T-helper 1 cell (primary cell): ENCODE data around the gene PARS2.

Experiments used
- DNase-seq, 5 donors: peaks; one replicate each; pipeline ENCODE4 v3.0.0-alpha.2; 2012 to 2020

Gene PARS2

DNA sequence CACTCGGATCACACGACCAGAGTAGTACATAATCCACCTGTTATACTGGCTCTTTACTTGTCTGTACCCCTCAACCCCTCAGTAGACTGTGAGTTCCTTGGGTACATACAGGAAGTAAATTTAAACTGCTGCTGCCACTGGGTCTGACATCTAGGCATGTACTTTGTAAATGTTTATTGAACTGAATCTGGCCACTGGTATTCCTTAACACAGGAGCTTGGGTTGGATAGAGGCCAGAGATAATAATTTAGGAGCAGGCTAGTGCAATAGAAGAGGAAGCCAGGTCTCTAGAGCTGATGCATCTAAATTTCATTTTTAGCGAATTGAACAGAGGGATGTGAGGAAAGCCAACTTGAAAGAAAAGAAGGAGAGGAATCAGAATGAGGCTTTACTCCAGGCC, 36.3 kb downstream of the PARS2 start:
- DNase-seq: no peak

DNA sequence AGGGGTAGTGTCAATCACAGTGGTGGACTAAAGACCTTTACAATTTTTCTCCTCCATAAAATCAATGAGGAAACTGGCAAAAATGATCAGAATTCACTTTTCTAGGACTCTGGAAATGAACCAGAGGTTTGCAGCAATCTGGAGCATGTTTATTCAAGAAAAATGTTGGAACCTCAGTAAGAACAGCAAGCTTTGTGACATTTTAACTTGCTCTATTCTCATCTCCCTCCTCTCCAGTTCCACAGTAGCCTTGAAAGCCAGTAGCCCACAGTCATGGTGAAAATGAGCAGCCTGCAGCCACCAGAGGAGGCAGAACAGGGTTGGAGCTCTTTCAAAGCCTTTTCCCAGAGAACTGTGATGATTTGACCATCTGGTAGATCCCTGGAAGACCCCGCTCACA, 39.6 kb downstream of the PARS2 start:
- DNase-seq: no peak

DNA sequence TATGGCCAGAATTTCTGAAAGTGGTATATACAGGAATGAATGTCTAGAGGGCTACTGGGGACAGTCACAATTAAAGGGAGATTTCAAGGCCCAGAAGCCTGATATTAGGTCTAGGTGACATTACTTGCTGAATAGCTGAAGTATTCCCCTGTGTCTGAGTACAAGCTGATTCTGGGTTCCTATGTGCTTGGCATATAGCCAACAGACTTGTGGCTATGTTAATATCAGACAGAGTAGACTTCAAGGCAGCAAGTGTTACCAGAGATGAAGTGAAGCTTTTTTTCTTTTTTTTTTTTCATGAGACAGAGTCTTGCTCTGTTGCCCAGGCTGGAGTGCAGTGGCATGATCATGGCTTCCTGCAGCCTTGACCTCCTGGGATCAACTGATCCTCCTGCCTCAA, 40.3 kb downstream of the PARS2 start:
- no peak for DNase-seq

DNA sequence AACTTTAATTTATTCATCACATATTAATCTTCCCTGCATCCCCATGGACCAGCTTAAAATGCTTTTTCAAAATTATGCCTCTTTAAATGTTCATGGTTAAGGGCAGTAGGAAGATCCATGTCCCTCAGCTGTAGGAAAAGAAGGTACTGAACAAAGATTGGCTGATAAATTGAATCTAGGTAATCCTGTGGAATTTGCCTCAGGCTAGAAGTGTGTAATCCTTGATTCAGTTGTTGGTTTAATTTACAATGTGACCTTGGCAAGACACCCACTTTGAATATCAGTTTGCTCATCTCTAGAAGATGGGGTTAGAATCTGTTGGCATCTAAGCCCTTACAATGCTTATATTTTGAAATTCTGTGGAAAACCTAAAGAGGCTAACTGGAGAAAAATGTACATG, 42.6 kb downstream of the PARS2 start:
- no peak for DNase-seq

DNA sequence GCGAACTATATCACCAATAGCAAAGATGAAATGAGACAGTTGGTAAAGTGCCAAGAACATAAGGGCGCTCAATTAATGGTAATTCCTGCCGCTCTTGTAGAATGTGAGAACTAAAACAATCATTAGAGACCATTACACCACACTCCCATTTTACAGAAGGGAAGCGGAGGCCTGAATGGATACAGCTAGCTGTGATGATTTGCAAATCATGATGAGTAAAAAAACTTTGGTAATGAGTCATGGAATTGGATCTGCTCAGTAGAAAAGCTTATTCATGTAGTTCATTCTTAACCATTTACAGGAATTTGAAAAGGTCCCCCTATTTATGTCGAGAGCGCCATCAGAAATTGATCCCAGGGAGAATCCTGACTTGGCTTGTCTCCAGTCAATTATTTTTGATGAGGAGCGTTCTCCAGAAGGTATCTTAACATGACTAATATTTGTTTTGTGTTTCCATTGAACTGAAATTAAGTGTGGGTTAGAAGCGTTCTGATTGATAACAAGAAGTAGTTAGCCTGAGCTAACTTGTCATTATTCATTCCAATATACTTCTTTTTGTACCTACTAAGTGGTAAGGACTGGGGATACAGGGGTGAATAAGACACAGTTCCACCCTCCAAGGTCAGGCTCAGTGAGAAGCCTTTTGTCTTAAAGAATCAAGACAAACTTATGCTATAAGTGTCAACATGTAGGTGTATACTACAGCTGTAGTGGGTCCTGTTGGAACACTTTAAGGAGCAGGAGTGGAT, 47.9 kb downstream of the PARS2 start:
- DNase-seq: no peak

DNA sequence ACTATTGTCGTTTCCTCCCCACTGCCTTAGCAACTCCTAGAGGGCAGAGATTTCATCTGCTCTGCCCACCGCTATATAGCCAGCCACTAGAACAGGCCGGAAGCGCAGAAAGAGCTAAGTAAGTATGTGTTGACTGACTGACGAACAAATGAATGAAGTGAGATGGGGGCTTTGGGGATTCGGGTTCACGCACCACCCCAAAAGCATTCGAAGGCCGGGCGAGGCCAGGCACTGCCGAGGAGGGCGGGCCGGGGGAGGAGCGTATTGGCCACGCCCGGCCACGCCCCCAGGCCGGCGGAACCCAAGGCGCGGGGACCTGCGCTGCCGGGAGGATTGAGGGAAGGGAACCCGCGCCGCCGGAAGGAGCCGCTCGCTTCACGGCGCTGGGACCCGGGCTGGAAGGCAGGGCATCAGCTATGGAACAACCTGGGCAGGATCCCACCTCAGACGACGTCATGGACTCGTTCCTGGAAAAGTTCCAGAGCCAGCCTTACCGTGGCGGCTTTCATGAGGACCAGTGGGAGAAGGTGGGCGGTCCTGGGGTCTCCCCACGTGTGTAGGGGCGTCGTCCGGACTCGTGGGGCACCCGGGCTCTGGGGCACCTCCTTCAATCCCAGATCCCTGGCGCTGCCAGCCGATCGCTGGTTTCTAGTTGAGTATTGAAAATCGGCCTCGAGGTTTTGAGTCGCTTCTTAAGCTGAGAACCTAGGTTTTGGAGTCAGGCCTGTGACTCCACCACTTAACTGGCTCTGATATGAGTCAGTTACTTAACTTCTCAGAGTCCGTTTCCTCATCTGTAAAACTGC, 48.6 kb downstream of the PARS2 start, which contains the start of gene TTC4:
TTC4 (plus strand) TSS at position 369 of the 806 bp plus-strand sequence; CDS start at position 417, 48 bp downstream.
- peak; percentile 64 to 87 (median 75) for DNase-seq

DNA sequence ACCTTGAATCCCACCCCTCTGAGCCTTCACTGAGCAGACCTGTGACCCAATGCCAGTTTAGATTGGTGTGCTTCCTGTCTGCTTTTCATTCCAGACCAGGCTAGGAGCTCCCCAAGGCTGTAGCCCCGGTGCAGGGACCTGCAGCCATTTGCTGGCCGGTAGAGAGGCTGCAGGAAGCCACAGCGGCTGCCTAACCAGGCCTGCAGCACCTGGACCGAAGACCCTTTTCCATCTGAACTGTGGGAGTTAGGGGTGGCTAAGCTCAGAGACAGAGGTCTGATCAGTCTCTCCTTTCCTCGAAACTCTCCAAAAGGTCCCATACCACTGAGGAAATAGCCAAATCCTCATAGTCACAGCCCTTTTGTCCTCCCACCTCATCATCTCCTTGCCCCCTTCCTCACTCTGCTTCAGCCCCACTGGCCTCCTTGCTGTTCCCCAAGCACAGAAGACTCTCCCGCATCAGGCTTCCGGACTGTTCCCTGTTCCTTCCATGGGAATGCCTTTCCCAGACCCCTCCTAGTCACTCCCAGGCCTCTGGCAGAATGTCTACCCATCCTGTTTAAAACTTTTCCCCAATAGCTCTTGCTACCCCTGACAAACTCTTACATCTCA, 49.3 kb downstream of the PARS2 start:
- no peak for DNase-seq

DNA sequence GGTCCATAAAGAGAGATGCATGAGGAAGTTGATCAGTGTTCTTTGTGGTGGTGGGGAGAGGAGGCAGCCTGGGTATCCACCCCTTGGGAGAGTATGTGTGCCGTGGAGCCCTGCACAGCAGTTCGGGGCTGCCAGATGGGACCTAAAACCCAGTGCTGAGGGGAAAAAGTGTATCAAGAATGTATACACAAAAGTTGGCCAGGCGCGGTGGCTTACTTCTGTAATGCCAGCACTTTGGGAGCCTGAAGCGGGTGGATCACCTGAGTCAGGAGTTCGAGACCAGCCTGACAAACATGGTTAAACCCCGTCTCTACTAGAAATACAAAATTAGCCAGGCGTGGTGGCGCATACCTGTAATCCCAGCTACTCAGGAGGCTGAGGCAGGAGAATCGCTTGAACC, 52.8 kb downstream of the PARS2 start:
- DNase-seq: no peak

DNA sequence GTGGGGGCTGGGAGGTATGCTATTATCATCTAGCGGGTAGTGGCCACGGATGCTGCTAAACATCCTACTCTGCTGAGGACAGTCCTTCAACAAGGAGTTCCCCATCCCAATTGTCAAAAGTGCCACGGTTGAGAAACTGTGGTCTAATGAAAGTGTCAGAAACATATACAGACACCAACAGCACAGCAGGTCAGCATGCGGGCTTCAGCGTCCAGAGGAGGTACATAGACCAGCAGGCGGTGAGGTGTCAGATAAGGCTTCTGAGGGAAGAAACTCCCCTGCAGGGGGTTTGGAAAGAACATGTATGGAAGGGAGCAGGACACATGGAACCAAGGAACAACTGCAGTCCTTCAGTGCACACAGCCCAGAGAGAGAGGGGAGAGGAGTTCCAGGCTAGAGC, 53.5 kb downstream of the PARS2 start:
- DNase-seq: no peak

DNA sequence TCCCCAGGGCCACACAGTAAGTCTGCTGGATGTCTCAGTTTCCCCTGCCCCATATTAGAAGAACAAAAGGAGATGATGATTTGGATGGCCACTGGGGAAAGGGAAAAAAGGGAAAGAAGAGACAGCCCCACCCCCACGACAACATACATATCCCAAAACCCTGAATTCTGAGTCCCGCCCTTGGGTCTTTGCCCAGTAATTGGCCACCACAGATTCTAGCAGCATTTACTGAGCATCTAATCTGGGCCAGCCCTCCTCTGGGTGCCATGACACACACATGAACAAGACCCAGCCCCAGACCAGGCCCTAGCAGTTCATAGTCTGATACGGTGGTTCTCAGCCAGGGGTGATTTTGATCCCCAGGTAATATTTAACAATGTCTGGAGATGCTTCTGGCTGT, 53.9 kb downstream of the PARS2 start:
- no peak for DNase-seq

DNA sequence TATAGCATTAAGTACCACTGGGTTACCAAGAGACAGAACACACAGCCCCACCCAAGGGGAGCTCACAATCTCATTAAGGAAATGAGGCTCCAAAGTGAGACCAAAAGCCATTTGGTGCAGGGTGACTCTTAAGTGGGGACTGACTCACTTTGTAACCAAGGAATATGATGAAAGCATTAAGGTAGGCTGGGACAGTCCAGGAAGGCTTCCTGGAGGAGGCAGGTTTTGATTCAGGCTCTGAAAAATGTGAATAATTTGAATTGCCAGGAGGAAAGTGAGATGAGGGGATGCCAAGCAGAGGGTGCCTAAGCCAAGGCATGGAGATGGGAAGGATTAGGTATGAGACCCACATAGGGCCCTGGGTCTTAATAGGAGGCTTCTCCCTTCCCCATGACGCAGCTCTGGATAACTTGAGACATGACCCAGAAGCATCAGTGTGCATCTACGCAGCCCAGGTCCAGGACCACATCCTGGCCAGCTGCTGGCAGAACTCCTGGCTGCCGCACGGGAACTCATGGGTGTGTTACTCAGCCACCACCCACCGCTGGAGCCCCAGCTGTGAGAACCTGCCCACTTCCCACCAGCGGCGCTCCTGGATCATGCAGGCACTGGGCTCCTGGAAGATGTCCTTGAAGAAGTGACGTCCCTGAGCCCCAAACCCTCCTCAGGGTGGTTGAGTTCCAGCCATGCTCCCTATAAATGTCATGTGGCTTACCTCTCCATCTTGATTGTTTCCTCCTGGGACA, 54.6 kb downstream of the PARS2 start:
- no peak for DNase-seq

DNA sequence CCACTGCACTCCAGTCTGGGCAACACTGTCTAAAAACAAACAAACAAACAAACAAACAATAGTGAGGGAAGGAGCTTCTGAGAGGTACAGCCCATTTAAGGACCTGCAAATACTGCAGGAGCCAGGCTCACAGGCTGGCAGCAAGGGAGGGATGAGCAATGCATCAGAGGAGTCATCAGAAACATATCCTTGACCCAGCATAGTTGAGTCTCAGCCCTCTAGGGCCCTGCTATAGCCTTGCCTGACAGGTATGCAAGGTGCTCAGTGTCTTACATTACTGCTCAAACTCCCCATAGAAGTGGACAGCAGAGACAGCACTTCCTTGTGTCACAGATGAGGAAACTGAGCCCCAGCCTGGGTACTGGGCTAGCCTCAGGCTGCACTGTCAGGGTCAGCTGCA, 55.9 kb downstream of the PARS2 start:
- DNase-seq: no peak
